Measurements from ENCODE around the gene RAB9A.

- TF ChIP-seq, protein P1, sequence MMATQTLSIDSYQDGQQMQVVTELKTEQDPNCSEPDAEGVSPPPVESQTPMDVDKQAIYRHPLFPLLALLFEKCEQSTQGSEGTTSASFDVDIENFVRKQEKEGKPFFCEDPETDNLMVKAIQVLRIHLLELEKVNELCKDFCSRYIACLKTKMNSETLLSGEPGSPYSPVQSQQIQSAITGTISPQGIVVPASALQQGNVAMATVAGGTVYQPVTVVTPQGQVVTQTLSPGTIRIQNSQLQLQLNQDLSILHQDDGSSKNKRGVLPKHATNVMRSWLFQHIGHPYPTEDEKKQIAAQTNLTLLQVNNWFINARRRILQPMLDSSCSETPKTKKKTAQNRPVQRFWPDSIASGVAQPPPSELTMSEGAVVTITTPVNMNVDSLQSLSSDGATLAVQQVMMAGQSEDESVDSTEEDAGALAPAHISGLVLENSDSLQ (IDR thresholded peaks at IDR 0.05): no peak
- no peak for TF ChIP-seq FOXA1 (IDR thresholded peaks at IDR 0.05)
- TF ChIP-seq L3MBTL2 (conservative IDR thresholded peaks at IDR 0.05): no peak
- TF ChIP-seq BHLHE40 (IDR thresholded peaks at IDR 0.05; ENCODE audit: borderline replicate concordance): no peak
- no peak for TF ChIP-seq ARNT (IDR thresholded peaks at IDR 0.05)
- no peak for TF ChIP-seq FOXM1 (IDR thresholded peaks at IDR 0.05; ENCODE audit: borderline replicate concordance)
- no peak for TF ChIP-seq SUZ12 (IDR thresholded peaks at IDR 0.05)
- TF ChIP-seq SP1 (IDR thresholded peaks at IDR 0.05): no peak
- no peak for TF ChIP-seq TARDBP (IDR thresholded peaks at IDR 0.05)
- TF ChIP-seq NFRKB (IDR thresholded peaks at IDR 0.05): no peak
- no peak for TF ChIP-seq FOXK2 (IDR thresholded peaks at IDR 0.05)
- no peak for TF ChIP-seq ELF4 (IDR thresholded peaks at IDR 0.05)
- no peak for TF ChIP-seq HDGF (IDR thresholded peaks at IDR 0.05; ENCODE audit: borderline replicate concordance)
- no peak for TF ChIP-seq ZNF384 (IDR thresholded peaks at IDR 0.05)
Observed at GRCh38 chrX:13716905-13717304, 28.0 kb downstream of the RAB9A start.

All from HEK293T (cell line).